ENCODE data around the gene HAS3.
"Not testable (repeated sequence)": the region's sequence is repeated elsewhere in the genome, so short reads cannot be mapped to it uniquely, and the experiment has no call there.

Gene HAS3

DNA sequence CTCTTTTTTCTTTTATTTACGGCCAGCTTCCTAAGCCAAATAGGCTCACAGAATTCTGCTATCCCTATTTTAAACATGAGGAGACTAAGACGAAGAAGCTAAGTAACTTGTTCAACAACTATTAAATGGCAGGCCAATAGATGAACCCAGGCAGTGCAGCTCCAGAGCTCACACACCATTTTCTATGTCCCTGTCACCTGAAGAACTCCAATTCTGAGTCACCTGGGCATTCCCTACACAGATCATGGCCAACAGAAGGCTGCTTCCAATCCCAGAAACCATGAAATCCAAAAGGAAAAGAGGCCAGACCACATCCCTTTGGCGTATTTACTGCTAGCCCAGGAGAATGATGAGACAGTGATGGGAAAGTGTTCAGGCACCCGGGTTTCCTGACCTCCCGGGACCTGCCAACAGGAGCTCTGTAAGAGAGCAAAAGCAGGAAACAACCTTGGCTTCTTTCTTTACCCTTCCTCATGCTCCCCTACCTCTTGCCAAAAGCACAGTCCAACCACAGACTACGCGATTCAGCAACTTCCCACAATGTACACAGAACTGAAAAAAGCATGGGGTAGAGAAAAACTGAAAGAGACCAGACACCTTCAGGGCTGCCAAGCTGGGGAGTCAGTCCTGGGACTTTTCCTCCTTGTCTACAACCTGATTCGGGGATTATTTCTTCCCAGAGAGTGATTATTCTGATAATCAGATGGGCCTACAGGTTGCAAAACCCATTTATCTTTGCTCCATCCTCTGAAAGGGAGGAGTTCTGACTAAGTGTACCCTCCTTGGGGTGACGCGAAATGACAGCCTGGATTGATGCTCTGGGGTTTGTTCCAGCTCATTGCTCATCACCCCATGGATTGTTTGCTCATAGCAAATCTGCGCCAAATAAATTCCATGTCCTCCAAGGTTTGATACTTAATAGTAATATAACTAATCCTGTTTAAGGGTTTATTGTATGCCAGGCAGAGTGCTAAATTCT is 47.8 kb upstream of the HAS3 start:
- H3K27me3 ChIP-seq (ENCODE audit: control insufficient read depth, low read length): no peaks in the 10 kb centered on the region
- no peak overlapping the region for H3K4me2 ChIP-seq (ENCODE audit: low read length)
- no peaks in the 10 kb centered on the region for H3F3A ChIP-seq (ENCODE audit: control insufficient read depth, insufficient read depth)
- H3K4me1 ChIP-seq (ENCODE audit: control insufficient read depth, low read length): no peaks in the 10 kb centered on the region
- H3K27ac ChIP-seq (ENCODE audit: low read depth, low read length): no peak overlapping the region
- no peak overlapping the region for H3K4me3 ChIP-seq (ENCODE audit: low read length)
- TF ChIP-seq EZH2phosphoT487 (IDR thresholded peaks at IDR 0.05; ENCODE audit: borderline replicate concordance, low read length): no peak
- no peaks in the 10 kb centered on the region for H4K20me1 ChIP-seq (ENCODE audit: control insufficient read depth, insufficient read depth, low read depth, low read length)
- no peaks in the 10 kb centered on the region for H3K9me2 ChIP-seq (replicated peaks; ENCODE audit: control insufficient read depth, low read length)
- no peaks in the 10 kb centered on the region for H3K36me3 ChIP-seq (ENCODE audit: control insufficient read depth, low read length)
- no peaks in the 10 kb centered on the region for H3K79me2 ChIP-seq (ENCODE audit: control insufficient read depth, low read length)
- no peaks in the 10 kb centered on the region for H3K9me3 ChIP-seq (ENCODE audit: control insufficient read depth, insufficient read depth, low read length)

GRCh38 chr16:69063491-69063890 is 42.0 kb upstream of the HAS3 start:
- not testable (repeated sequence) for H4K20me1 ChIP-seq (ENCODE audit: control insufficient read depth, insufficient read depth, low read depth, low read length); H3K36me3 ChIP-seq (ENCODE audit: control insufficient read depth, low read length); H3K4me3 ChIP-seq (ENCODE audit: low read length); H3K4me1 ChIP-seq (ENCODE audit: control insufficient read depth, low read length); H3K9me3 ChIP-seq (ENCODE audit: control insufficient read depth, insufficient read depth, low read length); H3K79me2 ChIP-seq (ENCODE audit: control insufficient read depth, low read length); H3K9me2 ChIP-seq (replicated peaks; ENCODE audit: control insufficient read depth, low read length); H3K27me3 ChIP-seq (ENCODE audit: control insufficient read depth, low read length); H3K4me2 ChIP-seq (ENCODE audit: low read length); H3K27ac ChIP-seq (ENCODE audit: low read depth, low read length); H3F3A ChIP-seq (ENCODE audit: control insufficient read depth, insufficient read depth)

GRCh38 chr16:69064124-69064763 is 41.2 kb upstream of the HAS3 start:
- H3K9me2 ChIP-seq (replicated peaks; ENCODE audit: control insufficient read depth, low read length): no peaks in the 10 kb centered on the region
- no peak for TF ChIP-seq EZH2phosphoT487 (IDR thresholded peaks at IDR 0.05; ENCODE audit: borderline replicate concordance, low read length)
- TF ChIP-seq, protein P1, sequence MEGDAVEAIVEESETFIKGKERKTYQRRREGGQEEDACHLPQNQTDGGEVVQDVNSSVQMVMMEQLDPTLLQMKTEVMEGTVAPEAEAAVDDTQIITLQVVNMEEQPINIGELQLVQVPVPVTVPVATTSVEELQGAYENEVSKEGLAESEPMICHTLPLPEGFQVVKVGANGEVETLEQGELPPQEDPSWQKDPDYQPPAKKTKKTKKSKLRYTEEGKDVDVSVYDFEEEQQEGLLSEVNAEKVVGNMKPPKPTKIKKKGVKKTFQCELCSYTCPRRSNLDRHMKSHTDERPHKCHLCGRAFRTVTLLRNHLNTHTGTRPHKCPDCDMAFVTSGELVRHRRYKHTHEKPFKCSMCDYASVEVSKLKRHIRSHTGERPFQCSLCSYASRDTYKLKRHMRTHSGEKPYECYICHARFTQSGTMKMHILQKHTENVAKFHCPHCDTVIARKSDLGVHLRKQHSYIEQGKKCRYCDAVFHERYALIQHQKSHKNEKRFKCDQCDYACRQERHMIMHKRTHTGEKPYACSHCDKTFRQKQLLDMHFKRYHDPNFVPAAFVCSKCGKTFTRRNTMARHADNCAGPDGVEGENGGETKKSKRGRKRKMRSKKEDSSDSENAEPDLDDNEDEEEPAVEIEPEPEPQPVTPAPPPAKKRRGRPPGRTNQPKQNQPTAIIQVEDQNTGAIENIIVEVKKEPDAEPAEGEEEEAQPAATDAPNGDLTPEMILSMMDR (IDR thresholded peaks at IDR 0.05; ENCODE audit: low read depth, low read length, poor library complexity, severe bottlenecking): no peak
- H3K27me3 ChIP-seq (ENCODE audit: control insufficient read depth, low read length): no peaks in the 10 kb centered on the region
- no peaks in the 10 kb centered on the region for H3K4me1 ChIP-seq (ENCODE audit: control insufficient read depth, low read length)
- no peak overlapping the region for H3K27ac ChIP-seq (ENCODE audit: low read depth, low read length)
- H3K9me3 ChIP-seq (ENCODE audit: control insufficient read depth, insufficient read depth, low read length): no peaks in the 10 kb centered on the region
- H4K20me1 ChIP-seq (ENCODE audit: control insufficient read depth, insufficient read depth, low read depth, low read length): no peaks in the 10 kb centered on the region
- H3F3A ChIP-seq (ENCODE audit: control insufficient read depth, insufficient read depth): no peaks in the 10 kb centered on the region
- no peak overlapping the region for H3K4me2 ChIP-seq (ENCODE audit: low read length)
- no peaks in the 10 kb centered on the region for H3K79me2 ChIP-seq (ENCODE audit: control insufficient read depth, low read length)
- H3K4me3 ChIP-seq (ENCODE audit: low read length): no peak overlapping the region
- H3K36me3 ChIP-seq (ENCODE audit: control insufficient read depth, low read length): no peaks in the 10 kb centered on the region

DNA sequence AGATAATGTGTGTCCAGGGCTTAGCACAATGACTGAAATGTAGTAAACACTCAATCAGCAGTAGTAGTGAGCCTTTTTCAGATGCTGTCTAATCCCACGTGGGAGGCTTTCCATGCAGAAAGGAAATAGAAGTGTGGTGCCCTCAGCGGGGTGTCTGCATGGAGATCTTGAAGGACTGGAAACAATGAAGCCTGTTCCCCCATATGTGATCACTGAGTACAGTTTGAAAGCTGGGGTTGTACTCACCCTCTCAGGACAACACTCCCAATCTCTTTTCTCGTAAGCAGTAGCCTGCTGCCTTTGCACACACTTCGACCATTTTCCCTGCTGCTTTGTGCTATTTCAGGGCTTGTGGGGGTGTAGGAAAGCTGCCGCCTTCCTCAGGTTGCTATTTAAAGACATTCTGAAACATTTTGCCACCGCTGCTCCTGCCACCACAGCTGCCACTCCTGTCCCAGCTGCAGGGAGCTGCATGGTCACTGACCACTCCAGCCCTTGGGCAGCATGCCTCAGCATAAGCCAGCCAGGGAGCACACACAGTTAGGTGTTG is 40.6 kb upstream of the HAS3 start:
- H3K79me2 ChIP-seq (ENCODE audit: control insufficient read depth, low read length): no peaks in the 10 kb centered on the region
- H3F3A ChIP-seq (ENCODE audit: control insufficient read depth, insufficient read depth): no peaks in the 10 kb centered on the region
- H3K27me3 ChIP-seq (ENCODE audit: control insufficient read depth, low read length): no peaks in the 10 kb centered on the region
- H3K4me3 ChIP-seq (ENCODE audit: low read length): no peak overlapping the region
- no peaks in the 10 kb centered on the region for H3K9me3 ChIP-seq (ENCODE audit: control insufficient read depth, insufficient read depth, low read length)
- H3K36me3 ChIP-seq (ENCODE audit: control insufficient read depth, low read length): no peaks in the 10 kb centered on the region
- no peaks in the 10 kb centered on the region for H3K9me2 ChIP-seq (replicated peaks; ENCODE audit: control insufficient read depth, low read length)
- no peaks in the 10 kb centered on the region for H4K20me1 ChIP-seq (ENCODE audit: control insufficient read depth, insufficient read depth, low read depth, low read length)
- H3K4me2 ChIP-seq (ENCODE audit: low read length): no peak overlapping the region
- no peaks in the 10 kb centered on the region for H3K4me1 ChIP-seq (ENCODE audit: control insufficient read depth, low read length)
- no peak for TF ChIP-seq EZH2phosphoT487 (IDR thresholded peaks at IDR 0.05; ENCODE audit: borderline replicate concordance, low read length)
- TF ChIP-seq, protein P1 (IDR thresholded peaks at IDR 0.05; ENCODE audit: low read depth, low read length, poor library complexity, severe bottlenecking): no peak
- H3K27ac ChIP-seq (ENCODE audit: low read depth, low read length): no peak overlapping the region
